GM23248 (cell line): ENCODE data around the gene OR11G2. TPM values are rescaled to one million over a fixed set of nuclear protein-coding genes. Genes with fewer than 3 reads are reported as not detected.
"Not testable (repeated sequence)": the region's sequence is repeated elsewhere in the genome, so short reads cannot be mapped to it uniquely, and the experiment has no call there.

Experiments
- DNase-seq: peaks from one replicate; pipeline ENCODE4 v3.0.0-alpha.2; 2015
- H2AFZ ChIP-seq: fragments of 200-600 bp; sonication (generic); 2 replicates; pipeline ENCODE4 v1.6.1; 2016; ENCODE audit warnings: antibody characterized with exemption
- H3F3A ChIP-seq: fragments of 200-600 bp; sonication (generic); 2 replicates; pipeline ENCODE4 v1.6.1; 2016; ENCODE audit warnings: mild to moderate bottlenecking, antibody characterized with exemption, mixed run types; ENCODE audit not compliant: insufficient read depth
- H3K27ac ChIP-seq: fragments of 200-600 bp; sonication (generic); 2 replicates; pipeline ENCODE4 v1.5.1; 2016; ENCODE audit warnings: mild to moderate bottlenecking
- H3K27me3 ChIP-seq: fragments of 200-600 bp; sonication (generic); replicated peaks from 2 replicates; pipeline ENCODE4 v1.6.1; 2016; ENCODE audit warnings: mild to moderate bottlenecking; ENCODE audit not compliant: insufficient read depth
- H3K36me3 ChIP-seq: fragments of 200-600 bp; sonication (generic); 2 replicates; pipeline ENCODE4 v1.6.1; 2016; ENCODE audit warnings: low read depth, mild to moderate bottlenecking
- H3K4me1 ChIP-seq: fragments of 200-600 bp; sonication (generic); 2 replicates; pipeline ENCODE4 v1.6.1; 2016; ENCODE audit warnings: mild to moderate bottlenecking; ENCODE audit not compliant: insufficient read depth
- H3K4me2 ChIP-seq: fragments of 200-600 bp; sonication (generic); one replicate; pipeline ENCODE4 v1.6.1; 2016; ENCODE audit warnings: mild to moderate bottlenecking; ENCODE audit not compliant: unreplicated experiment
- H3K4me3 ChIP-seq: fragments of 200-600 bp; sonication (generic); 2 replicates; pipeline ENCODE4 v1.5.1; 2016; ENCODE audit warnings: mild to moderate bottlenecking
- H3K79me2 ChIP-seq: fragments of 200-600 bp; sonication (generic); 2 replicates; pipeline ENCODE4 v1.6.1; 2016; ENCODE audit warnings: mild to moderate bottlenecking; ENCODE audit not compliant: insufficient read depth
- H3K9ac ChIP-seq: fragments of 200-600 bp; sonication (generic); 2 replicates; pipeline ENCODE4 v1.6.1; 2016; ENCODE audit warnings: mild to moderate bottlenecking
- H3K9me2 ChIP-seq: fragments of 200-600 bp; sonication (generic); 2 replicates; pipeline ENCODE4 v1.6.1; 2016; ENCODE audit warnings: mixed run types, mild to moderate bottlenecking, moderate library complexity; ENCODE audit not compliant: insufficient read depth
- H3K9me3 ChIP-seq: fragments of 200-600 bp; sonication (generic); one replicate; pipeline ENCODE4 v1.6.1; 2017; ENCODE audit warnings: low read depth
- H4K20me1 ChIP-seq: fragments of 200-600 bp; sonication (generic); 2 replicates; pipeline ENCODE4 v1.6.0; 2016; ENCODE audit not compliant: insufficient read depth
- EZH2 ChIP-seq: fragments of 200-600 bp; sonication (generic); IDR thresholded peaks from 2 replicates; pipeline ENCODE4 v1.6.1; 2018; ENCODE audit warnings: antibody characterized with exemption, mild to moderate bottlenecking; ENCODE audit not compliant: insufficient read depth, poor library complexity, severe bottlenecking
- EZH2phosphoT487 ChIP-seq: fragments of 200-600 bp; sonication (generic); IDR thresholded peaks from 2 replicates; pipeline ENCODE4 v1.6.1; 2018; ENCODE audit warnings: antibody characterized with exemption, moderate library complexity, mild to moderate bottlenecking, low read depth; ENCODE audit not compliant: insufficient read depth
- WGBS, 2 experiments: methylation state at CpG; one replicate each; pipeline ENCODE4 v1.1.6; 2015 to 2017; ENCODE audit warnings: low lambda C conversion rate in 2 of 2, low coverage in 1 of 2; ENCODE audit errors: missing lambda C conversion rate in 2 of 2; 5-methylcytosine and 5-hydroxymethylcytosine counted together
- in situ Hi-C: fragments of 300-500 bp; cut with MboI; formaldehyde crosslinking; loops from 2 replicates; pipeline ENCODE4 v1.15.0; 2020
- polyA plus RNA-seq: library from polyadenylated mRNA; unstranded; fragments of >200 nt; fragmentation: Nextera tagmentation; extraction: Ambion mirVana; gene quantifications from 2 replicates; pipeline ENCODE4 v1.2.1, GENCODE V29; 2016
- total RNA-seq: library from RNA; depleted of rRNA; stranded (reverse); fragments of >200 nt; shearing (Covaris generic); gene quantifications from 2 replicates; pipeline ENCODE4 v1.2.3, GENCODE V29; 2014

OR11G2 gene
- total and polyA plus RNA-seq, 2 experiments from 2014 or later = not detected

- Histone ChIP-seq H3K4me1 (no peaks in the 10 kb centered on the region), H3K9ac (no peak overlapping the region), H3K36me3 (no peaks in the 10 kb centered on the region), H3K4me3 (no peak overlapping the region), H3F3A (no peaks in the 10 kb centered on the region), H3K9me3 (no peaks in the 10 kb centered on the region), H3K79me2 (no peaks in the 10 kb centered on the region), H3K4me2 (no peak overlapping the region), H3K27me3 (no peaks in the 10 kb centered on the region), H3K27ac (no peak overlapping the region), H3K9me2 (no peaks in the 10 kb centered on the region), H2AFZ (no peak overlapping the region), H4K20me1 (no peaks in the 10 kb centered on the region)
- in situ Hi-C loops = no loop called here
- no peak for TF ChIP-seq EZH2phosphoT487
- no peak for DNase-seq
- 59 to 61% methylated on average over 5 of the region's 6 CpGs for WGBS, 2 experiments
Measured at GRCh38 chr14:20197459-20197858, 6.8 kb downstream of the OR11G2 start.

GRCh38 chr14:20198991-20199390 is 8.3 kb downstream of the OR11G2 start:
- Histone ChIP-seq H3F3A (no peaks in the 10 kb centered on the region), H3K9me2 (no peaks in the 10 kb centered on the region), H3K79me2 (no peaks in the 10 kb centered on the region), H3K9ac (no peak overlapping the region), H3K4me3 (no peak overlapping the region), H3K27ac (no peak overlapping the region), H3K27me3 (no peaks in the 10 kb centered on the region), H2AFZ (no peak overlapping the region), H3K4me1 (no peaks in the 10 kb centered on the region), H3K4me2 (no peak overlapping the region), H3K9me3 (no peaks in the 10 kb centered on the region), H3K36me3 (no peaks in the 10 kb centered on the region), H4K20me1 (no peaks in the 10 kb centered on the region)
- no peak for DNase-seq
- WGBS, 2 experiments = 12 to 15% methylated on average over 5 of the region's 5 CpGs
- TF ChIP-seq EZH2 (no peak), EZH2phosphoT487 (no peak)
- in situ Hi-C loops = no loop called here

GRCh38 chr14:20204721-20205120 is 14.0 kb downstream of the OR11G2 start:
- H3F3A ChIP-seq = no peaks in the 10 kb centered on the region
- H2AFZ ChIP-seq = no peak overlapping the region
- H3K4me3 ChIP-seq = no peak overlapping the region
- H3K9me3 ChIP-seq = no peaks in the 10 kb centered on the region
- H3K4me1 ChIP-seq = no peaks in the 10 kb centered on the region
- no peak overlapping the region for H3K9ac ChIP-seq
- in situ Hi-C loops = no loop called here
- no peaks in the 10 kb centered on the region for H3K9me2 ChIP-seq
- WGBS, 2 experiments = 28 to 37% methylated on average over 3 of the region's 3 CpGs
- H3K36me3 ChIP-seq = no peaks in the 10 kb centered on the region
- no peaks in the 10 kb centered on the region for H4K20me1 ChIP-seq
- TF ChIP-seq EZH2phosphoT487 = no peak
- TF ChIP-seq EZH2 = no peak
- H3K27me3 ChIP-seq = no peaks in the 10 kb centered on the region
- no peak overlapping the region for H3K27ac ChIP-seq
- DNase-seq = no peak
- H3K79me2 ChIP-seq = no peaks in the 10 kb centered on the region
- no peak overlapping the region for H3K4me2 ChIP-seq

GRCh38 chr14:20209595-20209994 is 18.9 kb downstream of the OR11G2 start:
- in situ Hi-C loops = no loop called here
- Histone ChIP-seq H3K9me3 (no peaks in the 10 kb centered on the region), H3K9ac (no peak overlapping the region), H2AFZ (no peak overlapping the region), H4K20me1 (no peaks in the 10 kb centered on the region), H3K36me3 (no peaks in the 10 kb centered on the region), H3K4me1 (no peaks in the 10 kb centered on the region), H3K27me3 (no peaks in the 10 kb centered on the region), H3K4me3 (no peak overlapping the region), H3K4me2 (no peak overlapping the region), H3K79me2 (no peaks in the 10 kb centered on the region), H3K27ac (no peak overlapping the region), H3K9me2 (no peaks in the 10 kb centered on the region), H3F3A (no peaks in the 10 kb centered on the region)
- no peak for TF ChIP-seq EZH2
- no peak for TF ChIP-seq EZH2phosphoT487
- WGBS, 2 experiments = 40 to 70% methylated on average over 2 of the region's 2 CpGs
- DNase-seq = no peak

- DNase-seq, H3K4me3 ChIP-seq, H3K27me3 ChIP-seq, H3K4me1 ChIP-seq, H3K9me3 ChIP-seq, H3K79me2 ChIP-seq, H3K9ac ChIP-seq, H3K36me3 ChIP-seq, in situ Hi-C loops, H3K9me2 ChIP-seq, H2AFZ ChIP-seq, H4K20me1 ChIP-seq, H3F3A ChIP-seq, H3K4me2 ChIP-seq, H3K27ac ChIP-seq: not testable (repeated sequence)
- WGBS, 2 experiments = 62 to 74% methylated on average over 10 to 21 of the region's 28 CpGs
Measured at GRCh38 chr14:20212406-20212805, 21.7 kb downstream of the OR11G2 start.
